NT2/D1 (cell line): ENCODE data around the gene ENDOV.

ENCODE experiments used
- YY1 ChIP-seq: IDR thresholded peaks from 2 replicates; pipeline ENCODE4 v1.6.1; 2011; ENCODE audit not compliant: insufficient read length, insufficient read depth
- ZNF274 ChIP-seq: IDR thresholded peaks from 2 replicates; pipeline ENCODE4 v1.6.1; 2011; ENCODE audit warnings: mild to moderate bottlenecking, low read depth, low read length

DNA sequence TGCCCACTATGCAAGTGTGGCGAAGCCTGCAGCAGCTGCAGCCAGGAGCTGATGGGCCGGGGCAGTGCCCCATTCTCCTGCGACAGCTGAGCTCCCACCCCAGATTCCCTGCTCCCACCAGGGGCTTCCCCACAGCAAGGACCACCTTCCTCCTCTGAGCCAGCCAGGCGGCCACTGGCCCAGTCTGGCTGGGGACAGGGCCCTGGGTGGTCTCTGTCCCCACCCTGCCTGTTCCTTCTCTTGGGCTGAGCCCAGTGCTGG is 67.0 kb downstream of the ENDOV start:
- TF ChIP-seq ZNF274 (no peak), YY1 (no peak)
